Choroid plexus epithelial cell (primary cell): ENCODE data around the gene ZNF684.

Source experiments
- DNase-seq: peaks from one replicate; pipeline ENCODE4 v3.0.0-alpha.2; 2010; ENCODE audit warnings: low read depth
- H3K4me3 ChIP-seq: 2 replicates; pipeline ENCODE4 v1.5.1; 2011; ENCODE audit warnings: low read depth, mild to moderate bottlenecking, control low read depth, low read length, moderate library complexity
- CTCF ChIP-seq: conservative IDR thresholded peaks from 2 replicates; pipeline ENCODE4 v1.5.1; 2011; ENCODE audit warnings: low read depth, mild to moderate bottlenecking, control low read depth, inconsistent platforms, low read length, moderate library complexity

The ZNF684 gene

GRCh38 chr1:40594187-40594531 lies 62.7 kb downstream of the ZNF684 start:
- DNase-seq, result no peak
- no peak for TF ChIP-seq CTCF
- H3K4me3 ChIP-seq, result no peak overlapping the region

GRCh38 chr1:40595623-40596022 lies 64.2 kb downstream of the ZNF684 start:
- no peak overlapping the region for H3K4me3 ChIP-seq
- DNase-seq, result no peak
- TF ChIP-seq CTCF, result no peak
